Osteocyte (in vitro differentiated cells): Measurements from ENCODE around the gene SLC13A3. TPM values are rescaled to one million over a fixed set of nuclear protein-coding genes. Genes with fewer than 3 reads are reported as not detected.

Experiments
- DNase-seq: peaks from one replicate; pipeline ENCODE4 v3.0.0; 2021; ENCODE audit warnings: mixed read lengths; ENCODE audit not compliant: unreplicated experiment; ENCODE audit errors: extremely low spot score
- H3K27ac Mint-ChIP-seq: one replicate; pipeline ENCODE4 v1.8.0; 2021; ENCODE audit warnings: mild to moderate bottlenecking, mixed read lengths; ENCODE audit not compliant: unreplicated experiment
- H3K27me3 Mint-ChIP-seq: one replicate; pipeline ENCODE4 v1.8.0; 2021; ENCODE audit warnings: mixed read lengths; ENCODE audit not compliant: unreplicated experiment
- H3K36me3 Mint-ChIP-seq: one replicate; pipeline ENCODE4 v1.8.0; 2021; ENCODE audit warnings: mixed read lengths; ENCODE audit not compliant: unreplicated experiment
- H3K4me1 Mint-ChIP-seq: one replicate; pipeline ENCODE4 v1.8.0; 2021; ENCODE audit warnings: mixed read lengths; ENCODE audit not compliant: unreplicated experiment
- H3K4me3 Mint-ChIP-seq: one replicate; pipeline ENCODE4 v1.8.0; 2021; ENCODE audit warnings: mild to moderate bottlenecking, moderate library complexity, mixed read lengths; ENCODE audit not compliant: unreplicated experiment
- H3K9me3 Mint-ChIP-seq: one replicate; pipeline ENCODE4 v1.8.0; 2021; ENCODE audit warnings: mixed read lengths; ENCODE audit not compliant: unreplicated experiment
- CTCF ChIP-seq: fragments of 200-600 bp; sonication (generic); IDR thresholded peaks from 2 replicates; pipeline ENCODE4 v1.5.0; 2021; ENCODE audit warnings: antibody characterized with exemption, mild to moderate bottlenecking, moderate library complexity
- total RNA-seq: library from RNA; stranded (reverse); gene quantifications from 2 replicates; pipeline ENCODE4 v1.2.1, GENCODE V29; 2021

SLC13A3 gene
- total RNA-seq, 1 donor from 2014 or later: 1.8 TPM

DNA sequence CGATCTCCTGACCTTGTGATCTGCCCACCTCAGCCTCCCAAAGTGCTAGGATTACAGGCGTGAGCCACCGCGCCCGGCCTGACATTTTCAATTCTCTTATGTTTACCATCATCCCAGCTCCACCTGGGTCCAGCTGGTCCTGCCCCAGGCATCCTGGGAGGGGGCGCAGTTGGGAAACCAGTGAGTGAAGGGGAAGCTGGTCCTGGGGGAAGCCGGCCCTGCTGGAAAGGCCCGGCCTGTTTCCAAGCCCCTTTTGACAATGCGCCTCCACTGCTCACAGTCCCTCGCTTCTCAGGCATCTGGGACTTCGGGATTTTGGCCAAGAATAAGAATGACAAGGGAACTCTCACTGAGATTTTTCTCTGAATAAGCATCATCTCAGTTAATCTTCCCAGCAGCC, 14.2 kb downstream of the SLC13A3 start:
- no peak overlapping the region for H3K4me3 Mint-ChIP-seq
- no peak for TF ChIP-seq CTCF
- H3K36me3 Mint-ChIP-seq: no peaks in the 10 kb centered on the region
- no peak overlapping the region for H3K27ac Mint-ChIP-seq
- DNase-seq: peak; percentile 73
- peaks cover 3% of the 10 kb centered on the region for H3K4me1 Mint-ChIP-seq
- no peaks in the 10 kb centered on the region for H3K9me3 Mint-ChIP-seq
- peaks cover 4% of the 10 kb centered on the region for H3K27me3 Mint-ChIP-seq

DNA sequence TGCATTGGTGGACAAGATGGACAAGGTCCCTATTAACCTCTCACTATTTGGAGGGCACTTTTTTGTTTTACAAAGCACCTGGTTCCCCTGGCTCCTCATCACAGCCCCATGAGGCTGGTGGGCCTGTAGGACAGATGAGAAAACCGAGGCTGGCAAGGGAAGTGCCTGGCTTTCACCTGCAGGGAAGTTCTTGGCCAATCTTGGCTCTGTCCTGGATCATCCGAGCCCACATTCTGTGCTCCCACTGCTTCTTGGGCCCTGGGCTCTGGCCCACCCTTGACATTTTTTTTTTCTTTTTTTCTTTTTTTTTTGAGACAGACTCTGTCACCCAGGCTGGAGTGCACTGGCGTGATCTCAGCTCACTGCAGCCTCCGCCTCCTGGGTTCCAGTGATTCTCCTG, 14.7 kb downstream of the SLC13A3 start:
- TF ChIP-seq CTCF: no peak
- H3K4me1 Mint-ChIP-seq: peaks cover 3% of the 10 kb centered on the region
- H3K9me3 Mint-ChIP-seq: no peaks in the 10 kb centered on the region
- H3K36me3 Mint-ChIP-seq: no peaks in the 10 kb centered on the region
- no peak overlapping the region for H3K4me3 Mint-ChIP-seq
- H3K27me3 Mint-ChIP-seq: peaks cover 4% of the 10 kb centered on the region
- DNase-seq: no peak
- no peak overlapping the region for H3K27ac Mint-ChIP-seq

- Mint-ChIP-seq H3K4me3 (no peak overlapping the region), H3K4me1 (peaks cover under 1% of the 10 kb centered on the region), H3K27ac (no peak overlapping the region), H3K9me3 (no peaks in the 10 kb centered on the region), H3K36me3 (no peaks in the 10 kb centered on the region), H3K27me3 (peaks cover 2% of the 10 kb centered on the region)
- no peak for TF ChIP-seq CTCF
- DNase-seq: peak; percentile 30
Observed at GRCh38 chr20:46635514-46636136, 15.6 kb downstream of the SLC13A3 start.

DNA sequence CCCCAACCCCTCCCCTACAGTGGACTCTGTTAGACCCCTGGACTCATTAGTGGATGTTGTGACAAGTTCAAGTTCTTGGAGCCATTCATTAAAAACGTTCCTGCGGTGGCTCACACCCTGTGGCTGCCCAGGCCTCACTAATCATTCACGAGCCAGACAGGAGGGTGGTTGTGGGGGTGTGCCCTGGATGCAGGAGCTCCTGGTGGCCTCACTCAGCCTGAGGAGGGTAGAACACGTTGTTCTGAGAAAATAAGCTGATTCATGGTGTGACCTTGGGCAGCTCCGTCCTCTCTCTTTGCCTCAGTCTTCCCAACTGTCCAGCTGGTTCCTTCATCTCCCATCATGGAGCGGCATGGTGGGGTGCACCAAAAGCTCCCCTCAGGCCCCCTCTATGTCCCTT, 16.7 kb downstream of the SLC13A3 start:
- no peak for TF ChIP-seq CTCF
- Mint-ChIP-seq H3K27me3 (peaks cover 2% of the 10 kb centered on the region), H3K4me3 (no peak overlapping the region), H3K4me1 (no peaks in the 10 kb centered on the region), H3K36me3 (no peaks in the 10 kb centered on the region), H3K9me3 (peaks cover 4% of the 10 kb centered on the region), H3K27ac (no peak overlapping the region)
- peak; percentile 62 for DNase-seq

DNA sequence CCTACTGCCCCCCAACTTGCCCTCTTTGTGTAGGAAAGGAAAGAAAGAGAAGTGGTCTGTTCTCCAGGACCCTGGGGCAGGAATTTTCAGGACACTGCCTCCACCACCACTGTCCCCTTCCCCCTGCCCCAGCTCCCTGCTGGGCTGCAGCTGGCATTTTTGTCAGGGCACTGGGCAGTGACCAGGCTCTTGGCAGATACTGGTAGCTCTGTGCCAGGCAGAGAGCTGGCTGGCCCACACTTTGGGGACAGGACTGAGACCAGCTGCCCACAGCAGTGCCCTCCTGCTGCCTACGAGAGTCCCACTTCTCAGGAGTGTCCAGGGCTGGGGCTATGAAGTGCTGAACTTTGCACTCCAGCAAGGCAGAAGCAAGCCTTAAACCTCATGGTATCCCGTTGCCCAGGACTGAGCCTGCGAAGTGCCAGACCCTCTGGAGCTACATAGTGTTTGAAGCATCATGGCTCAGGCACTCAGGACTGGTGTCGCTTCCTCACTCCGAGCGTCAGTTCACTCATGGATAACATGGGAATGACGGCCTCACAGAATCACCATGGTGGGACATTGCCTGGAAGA, 19.3 kb downstream of the SLC13A3 start:
- no peak overlapping the region for H3K27ac Mint-ChIP-seq
- H3K9me3 Mint-ChIP-seq: peaks cover 11% of the 10 kb centered on the region
- no peak overlapping the region for H3K4me3 Mint-ChIP-seq
- no peaks in the 10 kb centered on the region for H3K4me1 Mint-ChIP-seq
- H3K36me3 Mint-ChIP-seq: no peaks in the 10 kb centered on the region
- peaks cover 3% of the 10 kb centered on the region for H3K27me3 Mint-ChIP-seq
- peak; percentile 75 for DNase-seq
- TF ChIP-seq CTCF: no peak
